Left lung (tissue), 10 donors: Measurements from ENCODE around the gene AIM2. TPM values are rescaled to one million over a fixed set of nuclear protein-coding genes. Genes with fewer than 3 reads are reported as not detected.

Experiments used
- ATAC-seq: fragments of 200-7000 bp; cut with Tn5 transposase; one replicate; pipeline ENCODE4 v1.9.1; 2020; ENCODE audit warnings: moderate library complexity
- DNase-seq, 4 donors: peaks; one replicate each; pipeline ENCODE4 v3.0.0-alpha.2; 2013 to 2020
- H3K27ac ChIP-seq, 2 donors: fragments of 200-600 bp; sonication (generic) in 1 of 2; one replicate each; pipeline versions ENCODE4 v1.5.0 to v1.8.0; 2020 to 2021
- H3K27me3 ChIP-seq, 2 donors: fragments of 200-600 bp; sonication (generic) in 1 of 2; one replicate each; pipeline versions ENCODE4 v1.5.0 to v1.8.0; 2020 to 2021
- H3K36me3 ChIP-seq, 2 donors: fragments of 200-600 bp; sonication (generic) in 1 of 2; one replicate each; pipeline versions ENCODE4 v1.5.0 to v1.8.0; 2020 to 2021
- H3K4me1 ChIP-seq, 2 donors: fragments of 200-600 bp; one replicate each; pipeline ENCODE4 v1.8.0; 2021
- H3K4me3 ChIP-seq, 2 donors: fragments of 200-600 bp; sonication (generic) in 1 of 2; one replicate each; pipeline versions ENCODE4 v1.5.0 to v1.8.0; 2020 to 2021; ENCODE audit warnings: mild to moderate bottlenecking in 1 of 2
- H3K9me3 ChIP-seq, 2 donors: fragments of 200-600 bp; sonication (generic) in 1 of 2; one replicate each; pipeline versions ENCODE4 v1.5.0 to v1.8.0; 2020 to 2021
- intact Hi-C, 2 donors: fragments of 100-400 bp; cut with DNase I; formaldehyde crosslinking; loops; one replicate each; pipeline versions ENCODE4 v1.11.2 to v1.14.2; 2022
- polyA plus RNA-seq, 6 donors: library from polyadenylated mRNA; unstranded; fragments of 120-200 nt; gene quantifications; one replicate each; pipeline ENCODE4 v1.2.1, GENCODE V29; 2013; ENCODE audit not compliant: insufficient read length in 6 of 6
- total RNA-seq, 2 donors: library from RNA; stranded (reverse); fragmentation: NEBNext Ultra II Directional; extraction: Animal tissue kit (Norgen Biotek cat#: 25700); gene quantifications; one replicate each; pipeline ENCODE4 v1.2.1, GENCODE V29; 2021
- TF ChIP-seq, protein P1 (sequence below), 2 donors: fragments of 200-600 bp; sonication (generic) in 1 of 2; IDR thresholded peaks; one replicate each; pipeline versions ENCODE4 v1.5.0 to v1.8.0; 2021; ENCODE audit warnings: antibody characterized with exemption in 2 of 2
- donor health status: DM: no; HTN: yes; CAD: no.
- donor health status: DM: no; HTN: no; CAD: no.

AIM2 gene
- total and polyA plus RNA-seq, 8 donors, result 0.18 to 3.6 (median 0.51) TPM; not detected in 1

- Histone ChIP-seq H3K4me3 (peak overlapping the region in 1 of 2 donors; percentile 62), H3K27ac (peak overlapping the region; percentile 50 to 95), H3K9me3 (no peaks in the 10 kb centered on the region), H3K36me3 (peaks cover 0 to 57% of the 10 kb centered on the region in 2 donors), H3K4me1 (peaks cover 6 to 78% of the 10 kb centered on the region in 2 donors), H3K27me3 (no peaks in the 10 kb centered on the region)
- TF ChIP-seq, protein P1, sequence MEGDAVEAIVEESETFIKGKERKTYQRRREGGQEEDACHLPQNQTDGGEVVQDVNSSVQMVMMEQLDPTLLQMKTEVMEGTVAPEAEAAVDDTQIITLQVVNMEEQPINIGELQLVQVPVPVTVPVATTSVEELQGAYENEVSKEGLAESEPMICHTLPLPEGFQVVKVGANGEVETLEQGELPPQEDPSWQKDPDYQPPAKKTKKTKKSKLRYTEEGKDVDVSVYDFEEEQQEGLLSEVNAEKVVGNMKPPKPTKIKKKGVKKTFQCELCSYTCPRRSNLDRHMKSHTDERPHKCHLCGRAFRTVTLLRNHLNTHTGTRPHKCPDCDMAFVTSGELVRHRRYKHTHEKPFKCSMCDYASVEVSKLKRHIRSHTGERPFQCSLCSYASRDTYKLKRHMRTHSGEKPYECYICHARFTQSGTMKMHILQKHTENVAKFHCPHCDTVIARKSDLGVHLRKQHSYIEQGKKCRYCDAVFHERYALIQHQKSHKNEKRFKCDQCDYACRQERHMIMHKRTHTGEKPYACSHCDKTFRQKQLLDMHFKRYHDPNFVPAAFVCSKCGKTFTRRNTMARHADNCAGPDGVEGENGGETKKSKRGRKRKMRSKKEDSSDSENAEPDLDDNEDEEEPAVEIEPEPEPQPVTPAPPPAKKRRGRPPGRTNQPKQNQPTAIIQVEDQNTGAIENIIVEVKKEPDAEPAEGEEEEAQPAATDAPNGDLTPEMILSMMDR (IDR thresholded peaks at IDR 0.05), result no peak
- ATAC-seq (peak; percentile 94), DNase-seq (peak in 1 of 4 donors; percentile 85)
- intact Hi-C loops, result no loop called here
These were observed 61.1 kb downstream of the AIM2 start for GRCh38 chr1:159015440-159015909.

GRCh38 chr1:159014851-159015250 lies 61.7 kb downstream of the AIM2 start:
- peak overlapping the region in 1 of 2 donors; percentile 62 for H3K4me3 ChIP-seq
- H3K9me3 ChIP-seq, result no peaks in the 10 kb centered on the region
- DNase-seq (no peak), ATAC-seq (no peak)
- peaks cover 6 to 72% of the 10 kb centered on the region in 2 donors for H3K4me1 ChIP-seq
- H3K27me3 ChIP-seq, result no peaks in the 10 kb centered on the region
- H3K27ac ChIP-seq, result peak overlapping the region; percentile 50 to 95
- intact Hi-C loops, result no loop called here
- peaks cover 0 to 51% of the 10 kb centered on the region in 2 donors for H3K36me3 ChIP-seq
- TF ChIP-seq, protein P1 (IDR thresholded peaks at IDR 0.05), result no peak

DNA sequence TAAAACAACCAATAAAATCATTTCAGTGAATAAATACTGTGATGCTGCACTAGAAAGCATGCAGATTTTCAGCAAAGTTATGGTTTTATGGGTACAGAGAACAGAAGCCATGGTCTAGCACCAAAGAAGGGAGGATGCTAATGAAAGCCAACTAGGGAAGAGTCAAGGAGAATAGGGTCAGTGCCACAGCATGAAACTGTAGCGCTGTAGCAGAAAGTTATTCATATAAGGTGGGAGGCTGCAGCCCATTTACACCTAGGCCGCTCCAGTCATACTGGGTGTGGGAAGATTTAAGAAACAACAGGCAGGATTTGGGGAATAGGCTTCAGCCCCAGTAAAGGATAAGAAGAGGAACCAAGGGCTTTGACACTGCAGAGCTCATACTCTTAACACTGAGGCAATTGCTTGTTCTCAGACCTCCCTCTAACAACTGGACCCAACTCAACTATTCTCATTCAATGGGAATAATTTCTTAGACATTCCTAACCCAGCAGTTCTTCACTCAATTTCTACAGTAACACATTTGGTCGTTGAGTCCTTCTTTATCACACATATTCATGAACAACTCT lies 62.5 kb downstream of the AIM2 start:
- Histone ChIP-seq H3K9me3 (no peaks in the 10 kb centered on the region), H3K4me1 (peaks cover 10 to 72% of the 10 kb centered on the region in 2 donors), H3K4me3 (peak overlapping the region in 1 of 2 donors; percentile 62), H3K27ac (peak overlapping the region in 1 of 2 donors; percentile 95), H3K27me3 (no peaks in the 10 kb centered on the region), H3K36me3 (peaks cover 0 to 44% of the 10 kb centered on the region in 2 donors)
- TF ChIP-seq, protein P1 (IDR thresholded peaks at IDR 0.05), result no peak
- no peak for DNase-seq
- ATAC-seq, result no peak
- intact Hi-C loops, result no loop called here

GRCh38 chr1:159012495-159012894 lies 64.1 kb downstream of the AIM2 start:
- H3K27ac ChIP-seq, result peak overlapping the region; percentile 93 to 95
- intact Hi-C loops, result no loop called here
- H3K27me3 ChIP-seq, result no peaks in the 10 kb centered on the region
- peaks cover 13 to 73% of the 10 kb centered on the region in 2 donors for H3K4me1 ChIP-seq
- DNase-seq, result peak in 2 of 4 donors; percentile 39 to 45
- H3K9me3 ChIP-seq, result no peaks in the 10 kb centered on the region
- H3K4me3 ChIP-seq, result peak overlapping the region; percentile 35 to 62
- ATAC-seq, result peak; percentile 29
- peaks cover 0 to 28% of the 10 kb centered on the region in 2 donors for H3K36me3 ChIP-seq
- TF ChIP-seq, protein P1 (IDR thresholded peaks at IDR 0.05), result no peak

Other genes with a start within 250 kb of the AIM2 start
- 10 to 100 TPM; 21.9 to 82.3 TPM for gene MNDA, start 245.4 kb downstream of the AIM2 start, total RNA-seq
- 1 to 10 TPM; 5.1 to 7.4 (median 6.1) TPM for gene MNDA, start 245.4 kb downstream of the AIM2 start, polyA plus RNA-seq
- gene PYHIN1, start 145.2 kb downstream of the AIM2 start, total RNA-seq, result 1 to 10 TPM; 2.5 to 3.5 TPM
- 1 to 10 TPM in 3 of 6 donors, under 1 TPM in 3; 0.53 to 1.5 (median 1.1) TPM for gene PYHIN1, start 145.2 kb downstream of the AIM2 start, polyA plus RNA-seq
- 100 to 1,000 TPM in 1 of 2 donors, 10 to 100 TPM in 1; 69.7 to 121 TPM for gene IFI16, start 66.9 kb downstream of the AIM2 start, total RNA-seq
- 100 to 1,000 TPM in 3 of 6 donors, 10 to 100 TPM in 3; 79.9 to 132 (median 106) TPM for gene IFI16, start 66.9 kb downstream of the AIM2 start, polyA plus RNA-seq
- 1 to 10 TPM; 3.4 to 6.2 TPM for gene CADM3, start 94.8 kb upstream of the AIM2 start, total RNA-seq
- 1 to 10 TPM; 1.1 to 1.7 (median 1.6) TPM for gene CADM3, start 94.8 kb upstream of the AIM2 start, polyA plus RNA-seq
- gene ACKR1, start 128.1 kb upstream of the AIM2 start, total RNA-seq, result 10 to 100 TPM; 16.8 to 65.3 TPM
- gene ACKR1, start 128.1 kb upstream of the AIM2 start, polyA plus RNA-seq, result 1 to 10 TPM; 3.6 to 5.8 (median 4.7) TPM
- gene FCER1A, start 225.6 kb upstream of the AIM2 start, total RNA-seq, result under 1 TPM; 0.32 to 0.89 TPM
- 1 to 10 TPM in 2 of 6 donors, under 1 TPM in 4; 0.52 to 1.9 (median 0.90) TPM for gene FCER1A, start 225.6 kb upstream of the AIM2 start, polyA plus RNA-seq